ENCODE results near the gene IPO4.

GRCh38 chr14:24204163-24205146 is 15.8 kb upstream of the IPO4 start:
- TF ChIP-seq CTCF (IDR thresholded peaks at IDR 0.05) (no peak), POLR2A (IDR thresholded peaks at IDR 0.05) (no peak)
